DND-41 (cell line): ENCODE measurements around the gene FXR2.

Source experiments
- EZH2 ChIP-seq: IDR thresholded peaks from 3 replicates; pipeline ENCODE4 v1.6.1; 2012; ENCODE audit warnings: borderline replicate concordance, low read depth, mild to moderate bottlenecking, moderate library complexity, low read length, inconsistent platforms; ENCODE audit not compliant: severe bottlenecking
- TF ChIP-seq, protein P1 (sequence below): IDR thresholded peaks from 2 replicates; pipeline ENCODE4 v1.5.1; 2012; ENCODE audit warnings: borderline replicate concordance, low read length, moderate library complexity, mild to moderate bottlenecking; ENCODE audit not compliant: poor library complexity, severe bottlenecking; ENCODE audit errors: extremely low read depth

DNA sequence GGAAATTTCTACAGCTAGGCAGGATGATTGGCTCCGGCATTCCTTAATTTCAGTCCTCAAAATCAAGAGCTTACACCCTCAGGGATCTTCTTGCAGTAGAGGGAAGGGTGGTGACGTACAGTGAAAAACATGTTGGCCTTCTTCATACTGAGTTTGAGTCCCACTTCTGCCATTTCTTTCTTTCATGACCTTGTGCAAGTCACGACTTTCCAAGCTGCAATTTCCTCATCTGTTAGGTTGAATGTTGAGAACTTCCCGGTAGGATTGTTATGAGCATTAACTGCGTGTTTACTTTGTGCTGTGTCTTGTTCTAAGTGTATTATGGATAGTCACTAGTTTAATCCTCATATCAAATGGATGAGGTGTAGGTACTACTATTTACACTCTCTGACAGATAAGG lies 45.1 kb downstream of the FXR2 start:
- TF ChIP-seq, protein P1, sequence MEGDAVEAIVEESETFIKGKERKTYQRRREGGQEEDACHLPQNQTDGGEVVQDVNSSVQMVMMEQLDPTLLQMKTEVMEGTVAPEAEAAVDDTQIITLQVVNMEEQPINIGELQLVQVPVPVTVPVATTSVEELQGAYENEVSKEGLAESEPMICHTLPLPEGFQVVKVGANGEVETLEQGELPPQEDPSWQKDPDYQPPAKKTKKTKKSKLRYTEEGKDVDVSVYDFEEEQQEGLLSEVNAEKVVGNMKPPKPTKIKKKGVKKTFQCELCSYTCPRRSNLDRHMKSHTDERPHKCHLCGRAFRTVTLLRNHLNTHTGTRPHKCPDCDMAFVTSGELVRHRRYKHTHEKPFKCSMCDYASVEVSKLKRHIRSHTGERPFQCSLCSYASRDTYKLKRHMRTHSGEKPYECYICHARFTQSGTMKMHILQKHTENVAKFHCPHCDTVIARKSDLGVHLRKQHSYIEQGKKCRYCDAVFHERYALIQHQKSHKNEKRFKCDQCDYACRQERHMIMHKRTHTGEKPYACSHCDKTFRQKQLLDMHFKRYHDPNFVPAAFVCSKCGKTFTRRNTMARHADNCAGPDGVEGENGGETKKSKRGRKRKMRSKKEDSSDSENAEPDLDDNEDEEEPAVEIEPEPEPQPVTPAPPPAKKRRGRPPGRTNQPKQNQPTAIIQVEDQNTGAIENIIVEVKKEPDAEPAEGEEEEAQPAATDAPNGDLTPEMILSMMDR, result no peak
- TF ChIP-seq EZH2, result no peak
